Esophagus squamous epithelium (tissue), 4 donors: Measurements from ENCODE around the gene GLDN.
"Not testable (repeated sequence)": the region's sequence is repeated elsewhere in the genome, so short reads cannot be mapped to it uniquely, and the experiment has no call there.

Source experiments
- POLR2A ChIP-seq, 4 donors: fragments of 450-650 bp; IDR thresholded peaks; one replicate each; pipeline ENCODE4 v1.6.1; 2017; ENCODE audit warnings: antibody characterized with exemption in 4 of 4, mild to moderate bottlenecking in 4 of 4, moderate library complexity in 3 of 4
- TF ChIP-seq, protein P1 (sequence below), 6 experiments: fragments of 450-650 bp in 4 of 6; fragments of 200-600 bp in 2 of 6; sonication (generic) in 2 of 6; IDR thresholded peaks; one replicate each; pipeline ENCODE4 v1.5.1; 2016 to 2019; ENCODE audit warnings: antibody characterized with exemption in 6 of 6, mild to moderate bottlenecking in 4 of 6, moderate library complexity in 4 of 6

DNA sequence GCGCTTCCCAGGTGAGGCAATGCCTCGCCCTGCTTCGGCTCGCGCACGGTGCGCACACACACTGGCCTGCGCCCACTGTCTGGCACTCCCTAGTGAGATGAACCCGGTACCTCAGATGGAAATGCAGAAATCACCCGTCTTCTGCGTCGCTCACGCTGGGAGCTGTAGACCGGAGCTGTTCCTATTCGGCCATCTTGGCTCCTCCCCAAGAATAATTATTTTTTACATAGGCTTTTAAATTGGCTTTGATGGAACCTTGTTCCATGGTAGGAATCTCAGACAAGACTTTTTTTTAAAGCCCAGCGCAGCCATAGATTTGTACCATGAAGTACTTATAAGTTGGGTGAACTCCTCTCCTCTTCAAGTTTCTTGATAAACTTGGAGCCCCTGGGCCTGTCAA, 81.6 kb downstream of the GLDN start:
- TF ChIP-seq, protein P1, sequence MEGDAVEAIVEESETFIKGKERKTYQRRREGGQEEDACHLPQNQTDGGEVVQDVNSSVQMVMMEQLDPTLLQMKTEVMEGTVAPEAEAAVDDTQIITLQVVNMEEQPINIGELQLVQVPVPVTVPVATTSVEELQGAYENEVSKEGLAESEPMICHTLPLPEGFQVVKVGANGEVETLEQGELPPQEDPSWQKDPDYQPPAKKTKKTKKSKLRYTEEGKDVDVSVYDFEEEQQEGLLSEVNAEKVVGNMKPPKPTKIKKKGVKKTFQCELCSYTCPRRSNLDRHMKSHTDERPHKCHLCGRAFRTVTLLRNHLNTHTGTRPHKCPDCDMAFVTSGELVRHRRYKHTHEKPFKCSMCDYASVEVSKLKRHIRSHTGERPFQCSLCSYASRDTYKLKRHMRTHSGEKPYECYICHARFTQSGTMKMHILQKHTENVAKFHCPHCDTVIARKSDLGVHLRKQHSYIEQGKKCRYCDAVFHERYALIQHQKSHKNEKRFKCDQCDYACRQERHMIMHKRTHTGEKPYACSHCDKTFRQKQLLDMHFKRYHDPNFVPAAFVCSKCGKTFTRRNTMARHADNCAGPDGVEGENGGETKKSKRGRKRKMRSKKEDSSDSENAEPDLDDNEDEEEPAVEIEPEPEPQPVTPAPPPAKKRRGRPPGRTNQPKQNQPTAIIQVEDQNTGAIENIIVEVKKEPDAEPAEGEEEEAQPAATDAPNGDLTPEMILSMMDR (IDR thresholded peaks at IDR 0.05): not testable (repeated sequence)
- not testable (repeated sequence) for TF ChIP-seq POLR2A (IDR thresholded peaks at IDR 0.05)
